ENCODE data around the gene TBCK. TPM values are rescaled to one million over a fixed set of nuclear protein-coding genes. Genes with fewer than 3 reads are reported as not detected.

Gene TBCK
- total RNA-seq, 2 experiments from 2014 or later, result 23.5 to 29.0 TPM

GRCh38 chr4:106305435-106306055 is 10.5 kb downstream of the TBCK start:
- intact Hi-C loops (cut with DNase I, micrococcal nuclease), result no loop called here
- no peak for ATAC-seq (ENCODE audit: poor library complexity)
- no peak overlapping the region for H3K4me3 Mint-ChIP-seq
- peaks cover 60% of the 10 kb centered on the region for H3K36me3 Mint-ChIP-seq (ENCODE audit: low read depth)
- H3K4me1 Mint-ChIP-seq (ENCODE audit: low read depth), result peaks cover 35% of the 10 kb centered on the region
- no peak overlapping the region for H3K27ac ChIP-seq (ENCODE audit: low read depth in 1 of 2, low read length in 2 of 2)
- H3K36me3 ChIP-seq (ENCODE audit: insufficient read depth, low read length), result peaks cover 18% of the 10 kb centered on the region
- no peak overlapping the region for H3K27ac Mint-ChIP-seq
- H3K9me3 ChIP-seq (ENCODE audit: control insufficient read depth in 1 of 2, insufficient read depth in 1 of 2, low read length in 2 of 2), result no peaks in the 10 kb centered on the region
- H3K4me3 ChIP-seq (ENCODE audit: low read length), result no peak overlapping the region
- no peak for DNase-seq
- ChIA-PET CTCF (no interaction called here), POLR2A (no interaction called here)
- H3K27me3 ChIP-seq (ENCODE audit: control insufficient read depth in 1 of 2, insufficient read depth in 2 of 2, low read length in 2 of 2), result no peaks in the 10 kb centered on the region
- TF ChIP-seq CTCF (IDR thresholded peaks at IDR 0.05), result no peak
- no peaks in the 10 kb centered on the region for H3K9me3 Mint-ChIP-seq
- no peaks in the 10 kb centered on the region for H3K4me1 ChIP-seq (ENCODE audit: insufficient read depth, low read length)
- H3K27me3 Mint-ChIP-seq, result no peaks in the 10 kb centered on the region

- Histone ChIP-seq H3K4me3 (ENCODE audit: low read length) (no peak overlapping the region), H3K27ac (ENCODE audit: low read depth in 1 of 2, low read length in 2 of 2) (no peak overlapping the region), H3K4me1 (ENCODE audit: insufficient read depth, low read length) (no peaks in the 10 kb centered on the region), H3K9me3 (ENCODE audit: control insufficient read depth in 1 of 2, insufficient read depth in 1 of 2, low read length in 2 of 2) (no peaks in the 10 kb centered on the region), H3K36me3 (ENCODE audit: insufficient read depth, low read length) (peaks cover 22% of the 10 kb centered on the region), H3K27me3 (ENCODE audit: control insufficient read depth in 1 of 2, insufficient read depth in 2 of 2, low read length in 2 of 2) (no peaks in the 10 kb centered on the region)
- no peak overlapping the region for H3K27ac Mint-ChIP-seq
- DNase-seq (no peak), ATAC-seq (ENCODE audit: poor library complexity) (no peak)
- CTCF ChIA-PET, result no interaction called here
- H3K9me3 Mint-ChIP-seq, result no peaks in the 10 kb centered on the region
- H3K4me3 Mint-ChIP-seq, result no peak overlapping the region
- intact Hi-C loops (cut with DNase I, micrococcal nuclease), result no loop called here
- H3K27me3 Mint-ChIP-seq, result no peaks in the 10 kb centered on the region
- POLR2A ChIA-PET, result interaction anchor here (0.8 kb wide), 1 partner anchor 11 kb away, joined by 3 read pairs; the partner anchor contains the start of genes AIMP1 and TBCK
- peaks cover 69% of the 10 kb centered on the region for H3K36me3 Mint-ChIP-seq (ENCODE audit: low read depth)
- no peak for TF ChIP-seq CTCF (IDR thresholded peaks at IDR 0.05)
- peaks cover 36% of the 10 kb centered on the region for H3K4me1 Mint-ChIP-seq (ENCODE audit: low read depth)
Measured at GRCh38 chr4:106304632-106305031, 11.4 kb downstream of the TBCK start.

- H3K4me3 ChIP-seq (ENCODE audit: low read length), result no peak overlapping the region
- H3K27me3 ChIP-seq (ENCODE audit: control insufficient read depth in 1 of 2, insufficient read depth in 2 of 2, low read length in 2 of 2), result no peaks in the 10 kb centered on the region
- Mint-ChIP-seq H3K4me3 (no peak overlapping the region), H3K4me1 (ENCODE audit: low read depth) (peaks cover 36% of the 10 kb centered on the region), H3K27me3 (no peaks in the 10 kb centered on the region), H3K36me3 (ENCODE audit: low read depth) (peaks cover 70% of the 10 kb centered on the region), H3K9me3 (no peaks in the 10 kb centered on the region), H3K27ac (no peak overlapping the region)
- intact Hi-C loops (cut with DNase I, micrococcal nuclease), result no loop called here
- no peak overlapping the region for H3K27ac ChIP-seq (ENCODE audit: low read depth in 1 of 2, low read length in 2 of 2)
- CTCF ChIA-PET, result no interaction called here
- ATAC-seq (ENCODE audit: poor library complexity), result no peak
- TF ChIP-seq CTCF (IDR thresholded peaks at IDR 0.05), result no peak
- DNase-seq, result no peak
- H3K9me3 ChIP-seq (ENCODE audit: control insufficient read depth in 1 of 2, insufficient read depth in 1 of 2, low read length in 2 of 2), result no peaks in the 10 kb centered on the region
- H3K36me3 ChIP-seq (ENCODE audit: insufficient read depth, low read length), result peaks cover 24% of the 10 kb centered on the region
- H3K4me1 ChIP-seq (ENCODE audit: insufficient read depth, low read length), result no peaks in the 10 kb centered on the region
- POLR2A ChIA-PET, result interaction anchor here (0.8 kb wide), 1 partner anchor 12 kb away, joined by 3 read pairs; the partner anchor contains the start of genes AIMP1 and TBCK
Measured at GRCh38 chr4:106303548-106304281, 12.3 kb downstream of the TBCK start.

All from CD4-positive, alpha-beta T cell (primary cell).